Central memory CD8-positive, alpha-beta T cell (primary cell): Measurements from ENCODE around the gene PDILT.
"Not testable (repeated sequence)": the region's sequence is repeated elsewhere in the genome, so short reads cannot be mapped to it uniquely, and the experiment has no call there.

Experiments
- ATAC-seq: fragments of 150-1000 bp; cut with Tn5 transposase; replicated peaks from 2 replicates; pipeline ENCODE4 v1.10.0; 2022; ENCODE audit warnings: mild to moderate bottlenecking, moderate FRiP score, moderate number of reproducible peaks; ENCODE audit not compliant: poor library complexity, severe bottlenecking; ENCODE audit errors: extremely low read depth
- DNase-seq, 2 donors: peaks; one replicate each; pipeline ENCODE4 v3.0.0; 2021; ENCODE audit warnings: low spot score in 2 of 2
- H3K27ac Mint-ChIP-seq: one replicate; pipeline ENCODE4 v1.8.0; 2022; ENCODE audit warnings: low read depth, mild to moderate bottlenecking, moderate library complexity, mixed read lengths
- H3K27me3 Mint-ChIP-seq: one replicate; pipeline ENCODE4 v1.8.0; 2022; ENCODE audit warnings: mixed read lengths
- H3K36me3 Mint-ChIP-seq: one replicate; pipeline ENCODE4 v1.8.0; 2022; ENCODE audit warnings: mild to moderate bottlenecking, moderate library complexity, mixed read lengths; ENCODE audit not compliant: insufficient read depth
- H3K4me1 Mint-ChIP-seq: one replicate; pipeline ENCODE4 v1.8.0; 2022; ENCODE audit warnings: mixed read lengths
- H3K4me3 Mint-ChIP-seq: one replicate; pipeline ENCODE4 v1.8.0; 2022; ENCODE audit warnings: mild to moderate bottlenecking, moderate library complexity, mixed read lengths
- H3K9me3 Mint-ChIP-seq: one replicate; pipeline ENCODE4 v1.8.0; 2022; ENCODE audit warnings: mixed read lengths

Gene PDILT, protein sequence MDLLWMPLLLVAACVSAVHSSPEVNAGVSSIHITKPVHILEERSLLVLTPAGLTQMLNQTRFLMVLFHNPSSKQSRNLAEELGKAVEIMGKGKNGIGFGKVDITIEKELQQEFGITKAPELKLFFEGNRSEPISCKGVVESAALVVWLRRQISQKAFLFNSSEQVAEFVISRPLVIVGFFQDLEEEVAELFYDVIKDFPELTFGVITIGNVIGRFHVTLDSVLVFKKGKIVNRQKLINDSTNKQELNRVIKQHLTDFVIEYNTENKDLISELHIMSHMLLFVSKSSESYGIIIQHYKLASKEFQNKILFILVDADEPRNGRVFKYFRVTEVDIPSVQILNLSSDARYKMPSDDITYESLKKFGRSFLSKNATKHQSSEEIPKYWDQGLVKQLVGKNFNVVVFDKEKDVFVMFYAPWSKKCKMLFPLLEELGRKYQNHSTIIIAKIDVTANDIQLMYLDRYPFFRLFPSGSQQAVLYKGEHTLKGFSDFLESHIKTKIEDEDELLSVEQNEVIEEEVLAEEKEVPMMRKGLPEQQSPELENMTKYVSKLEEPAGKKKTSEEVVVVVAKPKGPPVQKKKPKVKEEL

DNA sequence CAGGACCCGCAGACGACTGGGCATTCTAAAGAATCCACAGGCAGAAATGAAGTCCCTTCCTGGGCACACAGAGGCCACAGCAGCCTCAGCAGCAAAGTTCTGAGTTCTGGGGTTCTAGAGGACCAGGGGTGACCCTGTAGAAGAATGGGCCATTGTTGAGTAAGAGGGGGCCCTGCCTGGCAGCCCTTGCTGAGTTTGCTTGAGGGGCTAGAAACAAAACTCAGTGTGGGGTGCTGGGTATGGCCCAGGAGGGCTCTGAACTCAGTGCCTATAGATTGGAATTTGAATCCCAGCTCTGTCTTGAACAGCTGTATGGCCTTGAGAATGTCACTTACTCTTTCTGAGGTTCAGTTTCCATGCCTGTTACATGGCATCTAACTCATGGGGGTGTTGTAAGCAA is at the start of gene PDILT:
TSS of gene PDILT (minus strand) at position 101 of the 400 bp plus-strand sequence. CDS start 5,437 bp downstream, outside the sequence.
- no peak within 1 kb of the TSS for H3K4me3 Mint-ChIP-seq
- H3K36me3 Mint-ChIP-seq = no peaks in the 10 kb centered on the region
- no peaks in the 10 kb centered on the region for H3K9me3 Mint-ChIP-seq
- peaks cover 10% of the 10 kb centered on the region for H3K27me3 Mint-ChIP-seq
- no peak within 1 kb of the TSS for H3K27ac Mint-ChIP-seq
- no peaks in the 10 kb centered on the region for H3K4me1 Mint-ChIP-seq
- ATAC-seq (no peak), DNase-seq (no peak)

DNA sequence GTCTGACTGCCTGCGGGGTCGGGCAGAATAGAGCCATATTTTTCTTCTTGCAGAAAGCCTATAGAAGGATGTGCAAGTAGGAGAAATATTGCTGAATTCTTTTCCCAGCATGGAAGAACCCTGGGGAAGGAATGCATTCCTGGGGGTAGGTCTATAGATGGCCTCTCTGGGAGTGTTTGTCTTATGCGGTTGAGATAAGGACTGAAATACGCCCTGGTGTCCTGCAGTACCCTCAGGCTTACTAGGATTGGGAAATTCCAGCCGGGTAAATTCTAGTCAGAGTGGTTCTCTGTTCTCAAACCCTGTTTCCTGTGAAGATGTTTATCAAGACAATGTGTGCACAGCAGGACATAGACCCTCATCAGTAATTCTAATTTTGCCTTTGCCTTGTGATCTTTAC is 49.1 kb upstream of the PDILT start:
- not testable (repeated sequence) for H3K9me3 Mint-ChIP-seq, ATAC-seq, DNase-seq, H3K36me3 Mint-ChIP-seq, H3K4me3 Mint-ChIP-seq, H3K27me3 Mint-ChIP-seq, H3K4me1 Mint-ChIP-seq, H3K27ac Mint-ChIP-seq

DNA sequence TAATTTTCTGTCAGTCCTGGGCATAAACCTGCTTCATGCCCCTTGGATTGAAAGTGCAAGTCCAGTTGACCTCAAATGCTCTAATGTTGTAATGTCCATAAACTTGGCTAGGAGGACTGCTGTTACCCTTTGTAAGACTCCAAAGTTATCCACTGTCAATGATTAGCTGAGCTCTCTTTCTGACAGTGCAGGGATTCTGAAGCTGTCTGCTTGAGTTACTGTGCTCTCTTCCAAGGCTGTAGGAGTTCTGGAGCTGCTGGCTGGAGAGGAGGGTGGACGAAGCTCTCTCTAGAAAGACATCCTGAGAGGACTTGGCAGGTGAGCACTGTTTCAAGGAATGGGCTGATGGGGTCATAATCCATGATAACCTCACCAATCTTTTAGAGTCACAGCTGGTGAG is 46.8 kb upstream of the PDILT start, which contains the start of gene ACSM2A:
TSS of gene ACSM2A (plus strand) at position 158 of the 400 bp plus-strand sequence. CDS start 8,594 bp downstream, outside the sequence.
- not testable (repeated sequence) for H3K27ac Mint-ChIP-seq, ATAC-seq, DNase-seq, H3K4me3 Mint-ChIP-seq, H3K36me3 Mint-ChIP-seq, H3K4me1 Mint-ChIP-seq, H3K9me3 Mint-ChIP-seq, H3K27me3 Mint-ChIP-seq

DNA sequence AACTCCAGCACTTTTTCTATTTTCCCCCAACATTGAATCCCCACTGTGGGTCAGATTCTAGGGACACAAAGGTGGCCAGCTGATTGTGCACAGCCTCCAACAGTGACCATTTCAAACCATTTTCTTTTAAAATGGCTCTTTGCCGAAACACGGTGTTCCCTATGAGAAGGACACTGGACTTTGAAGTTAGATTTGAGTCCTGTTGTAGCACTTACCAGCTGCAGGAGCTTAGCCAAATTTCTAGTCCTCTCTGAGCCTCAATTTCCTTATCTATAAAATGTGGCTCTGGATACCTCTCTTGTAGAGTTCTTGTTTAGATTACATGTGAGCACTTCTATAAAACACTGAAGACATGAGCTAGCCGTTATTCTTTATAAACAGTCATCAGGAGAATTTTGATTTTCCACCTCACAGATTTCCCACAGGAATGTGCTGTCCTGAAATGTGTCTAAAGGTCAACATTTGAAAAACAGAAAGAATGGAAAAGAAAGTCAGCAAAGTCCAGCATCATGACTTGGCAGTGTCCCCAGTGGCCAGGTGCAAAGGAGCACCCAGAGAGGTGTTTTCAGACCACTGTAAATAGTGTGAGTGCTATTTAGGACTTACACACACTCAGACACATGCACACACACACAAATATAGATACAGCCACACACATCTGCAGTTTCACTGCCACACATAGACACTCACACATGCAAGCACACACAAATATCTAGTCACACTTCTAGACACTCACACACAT is 42.3 kb upstream of the PDILT start:
- DNase-seq, H3K27ac Mint-ChIP-seq, H3K4me1 Mint-ChIP-seq, ATAC-seq, H3K36me3 Mint-ChIP-seq, H3K4me3 Mint-ChIP-seq, H3K9me3 Mint-ChIP-seq, H3K27me3 Mint-ChIP-seq: not testable (repeated sequence)

DNA sequence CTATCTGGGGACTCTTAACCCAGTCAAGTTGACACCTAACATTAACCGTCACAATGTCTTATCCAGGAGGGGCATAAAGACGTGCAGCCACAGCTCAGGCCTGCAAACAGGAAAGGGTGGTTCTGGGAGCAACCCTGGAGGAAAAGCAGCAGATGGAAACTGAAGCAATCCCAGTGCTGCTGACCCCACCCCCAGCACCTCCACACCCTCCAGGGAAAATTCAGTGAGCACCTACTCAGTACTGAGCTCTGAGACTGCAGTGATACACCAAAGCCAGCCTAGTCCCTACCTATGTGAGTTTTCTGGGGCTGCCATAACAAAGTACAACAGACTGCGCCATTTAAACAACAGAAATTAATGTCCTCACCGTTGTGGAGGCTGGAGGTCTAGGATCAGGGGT is 37.3 kb upstream of the PDILT start:
- not testable (repeated sequence) for H3K4me3 Mint-ChIP-seq, H3K4me1 Mint-ChIP-seq, DNase-seq, H3K9me3 Mint-ChIP-seq, H3K36me3 Mint-ChIP-seq, H3K27ac Mint-ChIP-seq, ATAC-seq, H3K27me3 Mint-ChIP-seq

DNA sequence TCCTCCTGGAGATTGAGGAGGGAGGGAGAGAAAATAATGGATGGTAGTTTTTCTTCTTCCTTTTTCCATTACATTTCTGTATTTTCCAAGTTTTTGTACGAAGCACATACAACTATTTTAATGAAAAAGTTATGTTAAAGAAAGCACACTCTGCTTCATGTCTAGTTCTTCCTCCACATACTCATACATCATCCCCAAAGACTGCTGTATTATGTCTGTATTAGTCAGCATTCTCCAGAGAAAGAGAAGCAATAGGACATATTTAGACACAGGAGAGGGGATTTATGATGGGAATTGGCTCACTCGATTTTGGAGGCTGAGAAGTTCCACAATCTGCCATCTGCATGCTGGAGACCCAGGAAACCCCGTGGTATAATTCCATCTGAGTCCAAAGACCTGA is 36.7 kb upstream of the PDILT start:
- no peaks in the 10 kb centered on the region for H3K36me3 Mint-ChIP-seq

DNA sequence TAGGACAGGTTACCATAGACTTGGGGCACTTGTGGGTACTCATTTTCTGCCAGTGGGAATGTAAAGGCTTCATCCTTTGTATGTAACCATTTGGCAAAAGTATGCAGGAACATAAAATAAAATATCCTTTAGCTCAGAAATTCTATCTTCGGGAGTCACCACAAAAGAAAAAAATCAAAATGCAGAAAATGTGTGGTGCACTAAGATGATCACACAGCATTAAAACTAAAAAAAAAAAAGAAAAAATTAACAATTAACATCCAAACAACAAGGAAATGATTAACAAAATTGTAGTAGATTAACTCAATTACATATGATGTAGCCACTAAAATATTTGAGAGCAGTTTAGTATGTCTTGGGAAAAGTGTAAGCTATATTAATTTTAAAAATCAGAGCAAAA is 36.2 kb upstream of the PDILT start:
- H3K9me3 Mint-ChIP-seq, H3K36me3 Mint-ChIP-seq, DNase-seq, ATAC-seq, H3K27me3 Mint-ChIP-seq, H3K4me3 Mint-ChIP-seq, H3K4me1 Mint-ChIP-seq, H3K27ac Mint-ChIP-seq: not testable (repeated sequence)

More for the DNA sequence above, 36.7 kb upstream of the PDILT start:
- DNase-seq (no peak), ATAC-seq (no peak)
- H3K9me3 Mint-ChIP-seq = no peaks in the 10 kb centered on the region
- no peak overlapping the region for H3K4me3 Mint-ChIP-seq
- H3K27me3 Mint-ChIP-seq = no peaks in the 10 kb centered on the region
- no peak overlapping the region for H3K27ac Mint-ChIP-seq
- H3K4me1 Mint-ChIP-seq = no peaks in the 10 kb centered on the region

DNA sequence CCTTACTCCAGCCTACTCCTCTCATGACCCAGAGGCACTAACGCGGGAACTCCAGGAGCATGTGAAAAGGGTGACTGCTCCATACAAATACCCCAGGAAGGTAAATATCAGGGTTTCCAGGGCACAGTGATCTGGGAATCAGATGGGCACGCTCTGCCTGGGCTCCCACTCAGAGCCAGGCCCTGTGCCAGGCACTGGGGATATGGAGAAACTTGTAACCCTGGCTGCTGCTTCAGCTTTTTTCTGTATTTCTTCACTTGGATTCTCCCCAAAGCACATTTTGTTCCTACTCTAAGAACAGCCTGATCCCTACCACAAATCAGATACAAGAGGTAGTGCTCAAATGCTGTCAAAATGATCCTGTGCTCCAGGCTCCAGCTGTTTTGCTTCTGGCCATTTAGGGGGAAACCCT is 35.3 kb upstream of the PDILT start:
- H3K4me3 Mint-ChIP-seq, ATAC-seq: not testable (repeated sequence)

DNA sequence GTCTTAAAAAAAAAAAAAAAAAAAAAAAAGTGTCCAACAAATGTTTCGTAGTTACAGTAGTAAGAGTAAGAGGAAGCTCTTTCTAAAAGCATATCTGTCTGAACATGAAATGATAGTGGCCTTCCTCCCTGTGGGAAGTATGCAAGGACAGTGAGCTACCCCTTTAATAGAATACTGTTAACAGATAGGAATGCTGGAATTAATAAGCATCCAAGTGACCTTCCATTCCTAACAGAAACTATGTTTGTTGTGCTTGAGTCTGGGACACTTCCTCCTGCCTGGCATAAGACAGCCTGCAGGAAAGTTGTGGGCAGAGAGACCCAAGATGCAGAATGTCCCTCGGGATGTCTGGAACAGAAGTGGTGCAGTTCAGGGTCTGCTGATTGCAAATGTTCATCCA is 34.4 kb upstream of the PDILT start:
- not testable (repeated sequence) for ATAC-seq, H3K36me3 Mint-ChIP-seq, H3K4me1 Mint-ChIP-seq, H3K27ac Mint-ChIP-seq, DNase-seq, H3K27me3 Mint-ChIP-seq, H3K9me3 Mint-ChIP-seq, H3K4me3 Mint-ChIP-seq

More for the DNA sequence above, 35.3 kb upstream of the PDILT start:
- not testable (repeated sequence) for H3K36me3 Mint-ChIP-seq, H3K4me1 Mint-ChIP-seq, DNase-seq, H3K27ac Mint-ChIP-seq, H3K9me3 Mint-ChIP-seq, H3K27me3 Mint-ChIP-seq

DNA sequence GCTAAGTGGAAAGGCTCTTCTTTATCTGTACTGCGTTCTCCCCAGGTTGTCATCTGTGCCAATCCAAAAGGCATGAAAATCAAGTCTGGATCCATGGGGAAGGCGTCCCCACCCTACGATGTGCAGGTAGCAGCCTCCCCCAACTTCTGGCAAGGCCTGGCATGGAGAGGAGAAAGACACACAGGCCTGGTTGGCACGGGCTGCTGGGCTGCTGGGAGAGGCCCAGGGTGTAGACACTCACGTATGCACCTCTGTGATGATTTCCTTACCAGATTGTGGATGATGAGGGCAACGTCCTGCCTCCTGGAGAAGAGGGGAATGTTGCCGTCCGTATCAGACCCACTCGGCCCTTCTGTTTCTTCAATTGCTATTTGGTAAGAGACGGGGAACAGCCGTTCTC is 26.4 kb upstream of the PDILT start:
- Mint-ChIP-seq H3K4me3 (no peak overlapping the region), H3K36me3 (no peaks in the 10 kb centered on the region), H3K27ac (no peak overlapping the region), H3K4me1 (no peaks in the 10 kb centered on the region), H3K9me3 (peaks cover 6% of the 10 kb centered on the region), H3K27me3 (peaks cover 27% of the 10 kb centered on the region)
- ATAC-seq (no peak), DNase-seq (no peak)

DNA sequence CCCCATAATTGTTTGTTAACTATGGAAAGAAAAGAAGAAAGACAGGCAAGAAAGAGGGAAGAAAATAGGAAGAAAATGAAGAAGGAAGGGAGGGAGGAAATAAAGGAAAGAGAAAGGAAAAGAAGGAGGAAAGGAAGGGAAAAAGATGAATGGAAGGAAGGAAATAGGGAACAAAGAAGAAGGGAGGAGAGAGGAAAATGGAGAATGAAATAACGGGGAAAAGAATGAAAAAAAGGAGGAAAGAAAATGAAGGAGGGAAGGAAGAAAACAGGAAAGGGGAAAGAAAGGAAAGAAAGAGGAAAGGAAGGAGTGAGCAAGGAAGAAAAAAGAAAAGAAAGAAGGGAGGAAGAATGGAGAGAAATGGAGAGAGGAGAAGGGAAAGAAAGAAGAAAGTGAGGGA is 25.9 kb upstream of the PDILT start:
- not testable (repeated sequence) for H3K27ac Mint-ChIP-seq, H3K9me3 Mint-ChIP-seq, H3K4me1 Mint-ChIP-seq, H3K4me3 Mint-ChIP-seq, ATAC-seq, H3K36me3 Mint-ChIP-seq, DNase-seq
- H3K27me3 Mint-ChIP-seq = peaks cover 27% of the 10 kb centered on the region

DNA sequence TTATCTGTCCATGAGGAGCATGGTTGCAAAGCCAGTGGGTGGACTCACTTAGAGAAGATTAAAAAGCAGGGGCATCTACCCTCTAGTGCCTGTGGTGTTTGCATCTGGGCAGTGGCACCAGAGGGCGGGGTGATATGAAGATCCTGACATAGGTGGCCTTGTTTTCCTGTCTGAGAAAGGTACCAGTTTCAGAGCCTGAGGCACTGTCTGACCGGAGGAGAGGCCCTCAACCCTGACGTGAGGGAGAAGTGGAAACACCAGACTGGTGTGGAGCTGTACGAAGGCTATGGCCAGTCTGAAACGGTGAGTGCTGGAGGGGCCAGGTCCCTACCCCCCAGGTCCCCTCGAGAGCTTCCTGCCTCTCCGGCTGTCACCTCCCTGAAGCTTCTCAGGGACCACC is 25.0 kb upstream of the PDILT start:
- not testable (repeated sequence) for H3K9me3 Mint-ChIP-seq, ATAC-seq, H3K36me3 Mint-ChIP-seq, H3K27ac Mint-ChIP-seq, H3K4me1 Mint-ChIP-seq, H3K4me3 Mint-ChIP-seq, DNase-seq
- peaks cover 27% of the 10 kb centered on the region for H3K27me3 Mint-ChIP-seq
